ENCODE measurements around the gene CCDC80. TPM values are rescaled to one million over a fixed set of nuclear protein-coding genes. Genes with fewer than 3 reads are reported as not detected.

Gene CCDC80
- total RNA-seq, 4 donors from 2014 or later, result 29.7 to 207 (median 120) TPM

GRCh38 chr3:112561734-112562529, 79.0 kb downstream of the CCDC80 start, which contains the start of the genes ATG3 and SLC35A5:
Gene ATG3, minus strand, starts transcription at chr3:112561962. Its CDS starts 434 bp downstream, at chr3:112561528.
Gene SLC35A5, plus strand, starts transcription at chr3:112562045. Its CDS starts 1,359 bp downstream, at chr3:112563404.
- peak in 1 of 4 experiments; percentile 14 for TF ChIP-seq CTCF (IDR thresholded peaks at IDR 0.05)
- peak; percentile 54 to 80 for TF ChIP-seq POLR2A (IDR thresholded peaks at IDR 0.05)

DNA sequence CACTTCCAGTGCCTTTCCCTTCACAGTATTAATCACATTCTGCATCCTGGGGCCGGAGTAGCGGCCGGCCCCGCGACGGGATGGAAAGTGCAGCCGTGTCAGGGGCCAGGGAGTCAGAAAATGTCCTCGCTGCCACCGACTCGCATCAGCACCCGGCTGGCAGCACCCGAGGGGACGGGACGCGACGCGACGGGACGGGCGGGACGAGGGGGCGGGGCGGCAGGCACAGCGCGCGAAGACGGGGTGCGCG, 79.5 kb downstream of the CCDC80 start:
- Histone ChIP-seq H3K27ac (peak overlapping the region; percentile 94 to 98), H3K9me3 (no peaks in the 10 kb centered on the region), H3K27me3 (no peaks in the 10 kb centered on the region), H3K36me3 (no peaks in the 10 kb centered on the region), H3K4me1 (peaks cover 0 to 8% of the 10 kb centered on the region in 2 donors), H3K4me3 (peak overlapping the region; percentile 76 to 89)
- TF ChIP-seq POLR2A (IDR thresholded peaks at IDR 0.05), result no peak
- no peak for TF ChIP-seq CTCF (IDR thresholded peaks at IDR 0.05)
- intact Hi-C loops (cut with DNase I; ENCODE audit: low total_unique reads), result no loop called here
- no peak for DNase-seq

More at GRCh38 chr3:112561734-112562529, 79.0 kb downstream of the CCDC80 start, which contains the start of the genes ATG3 and SLC35A5:
- DNase-seq, result peak; percentile 98 to 99
- Histone ChIP-seq H3K9me3 (no peaks in the 10 kb centered on the region), H3K4me1 (peaks cover 0 to 8% of the 10 kb centered on the region in 2 donors), H3K4me3 (peak within 1 kb of the TSS; percentile 76 to 89), H3K27me3 (no peaks in the 10 kb centered on the region), H3K27ac (peak within 1 kb of the TSS; percentile 94 to 98), H3K36me3 (no peaks in the 10 kb centered on the region)
- intact Hi-C loops (cut with DNase I; ENCODE audit: low total_unique reads), result no loop called here

DNA sequence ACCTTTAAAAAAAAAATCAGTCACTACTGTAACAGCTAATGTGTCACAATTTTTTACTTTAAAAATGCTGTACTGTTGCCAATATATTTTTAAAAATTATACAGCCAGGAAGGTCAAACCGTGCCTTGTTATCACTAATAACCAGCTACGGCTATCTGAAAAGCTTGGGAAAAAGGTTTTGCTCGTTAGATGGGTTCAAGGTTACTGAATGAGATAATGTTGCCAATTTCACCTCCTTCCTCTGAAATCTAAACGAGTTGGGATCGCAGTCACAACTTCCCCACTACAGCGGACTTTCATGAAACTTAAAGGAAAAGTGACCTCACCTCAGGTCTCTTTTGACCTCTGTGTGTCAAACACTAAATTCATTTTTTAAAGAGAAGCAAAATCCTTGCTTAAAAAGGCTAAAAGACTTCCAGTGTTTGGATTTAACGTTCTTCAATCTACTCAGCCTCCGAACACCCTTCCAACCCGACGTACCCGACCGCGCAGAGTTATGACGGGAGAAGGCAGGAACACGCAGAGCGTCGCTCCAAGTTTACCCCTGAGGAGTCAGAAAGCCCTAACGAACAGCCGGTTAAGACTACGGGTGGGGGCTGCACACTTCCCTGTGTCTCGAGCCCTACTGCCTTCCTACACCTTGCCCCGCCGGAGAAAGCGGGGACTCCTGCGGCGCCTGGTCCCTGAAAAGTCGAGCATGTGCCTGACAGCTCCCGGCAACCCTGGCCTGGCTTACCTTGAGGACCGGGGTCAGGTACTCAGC, 80.0 kb downstream of the CCDC80 start:
- H3K4me1 ChIP-seq, result peaks cover 0 to 8% of the 10 kb centered on the region in 2 donors
- H3K36me3 ChIP-seq, result no peaks in the 10 kb centered on the region
- DNase-seq, result peak; percentile 52 to 59
- TF ChIP-seq CTCF (IDR thresholded peaks at IDR 0.05) (no peak), POLR2A (IDR thresholded peaks at IDR 0.05) (no peak)
- intact Hi-C loops (cut with DNase I; ENCODE audit: low total_unique reads), result no loop called here
- H3K4me3 ChIP-seq, result peak overlapping the region; percentile 76 to 89
- H3K27me3 ChIP-seq, result no peaks in the 10 kb centered on the region
- peak overlapping the region; percentile 94 to 98 for H3K27ac ChIP-seq
- no peaks in the 10 kb centered on the region for H3K9me3 ChIP-seq

DNA sequence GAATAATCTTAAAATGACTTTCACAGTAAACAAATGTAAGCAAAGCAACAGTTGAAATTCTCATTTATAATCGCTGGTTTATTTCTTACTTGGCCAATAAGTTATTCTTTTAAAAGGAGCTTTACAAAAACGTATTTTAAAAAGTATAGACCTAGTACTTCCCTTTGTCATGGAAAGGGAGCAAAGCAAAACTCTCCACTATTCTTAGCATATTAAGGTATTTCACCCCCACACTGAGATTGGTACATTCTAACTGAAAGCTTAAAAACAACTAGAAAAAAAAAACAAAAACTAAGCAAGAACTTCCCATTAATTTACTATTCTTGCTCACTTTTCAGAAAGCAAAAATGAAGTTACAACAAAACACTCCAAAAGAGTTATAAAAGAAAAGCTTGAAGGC, 80.6 kb downstream of the CCDC80 start:
- H3K27ac ChIP-seq, result peak overlapping the region in 1 of 2 donors; percentile 94
- peaks cover 0 to 8% of the 10 kb centered on the region in 2 donors for H3K4me1 ChIP-seq
- DNase-seq, result no peak
- H3K36me3 ChIP-seq, result no peaks in the 10 kb centered on the region
- peak overlapping the region; percentile 76 to 89 for H3K4me3 ChIP-seq
- no peaks in the 10 kb centered on the region for H3K27me3 ChIP-seq
- TF ChIP-seq CTCF (IDR thresholded peaks at IDR 0.05) (no peak), POLR2A (IDR thresholded peaks at IDR 0.05) (no peak)
- no peaks in the 10 kb centered on the region for H3K9me3 ChIP-seq
- intact Hi-C loops (cut with DNase I; ENCODE audit: low total_unique reads), result no loop called here

DNA sequence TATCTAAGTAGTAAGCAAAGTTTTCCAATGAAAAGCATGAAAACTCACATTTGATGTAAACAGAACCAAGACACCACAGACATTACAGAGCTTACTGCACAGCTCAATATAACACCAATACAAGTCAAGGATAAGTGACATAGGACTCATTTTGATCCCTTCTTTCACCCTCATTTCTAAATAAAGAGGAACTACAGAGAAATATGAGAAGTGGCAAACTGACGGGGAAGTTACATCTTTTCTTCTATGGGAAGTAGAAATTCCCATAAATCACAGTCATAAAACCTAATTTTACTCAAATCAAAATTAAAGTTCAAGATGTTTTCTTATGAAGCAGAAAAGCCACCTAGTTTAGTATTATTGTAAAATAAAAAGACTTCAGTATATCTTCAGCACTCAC, 83.0 kb downstream of the CCDC80 start:
- no peaks in the 10 kb centered on the region for H3K36me3 ChIP-seq
- intact Hi-C loops (cut with DNase I; ENCODE audit: low total_unique reads), result no loop called here
- DNase-seq, result no peak
- peaks cover 0 to 8% of the 10 kb centered on the region in 2 donors for H3K4me1 ChIP-seq
- no peak overlapping the region for H3K4me3 ChIP-seq
- no peaks in the 10 kb centered on the region for H3K27me3 ChIP-seq
- no peak overlapping the region for H3K27ac ChIP-seq
- no peaks in the 10 kb centered on the region for H3K9me3 ChIP-seq
- TF ChIP-seq POLR2A (IDR thresholded peaks at IDR 0.05), result no peak
